Putamen (tissue), 1 donor: ENCODE results near the gene MAP3K20.

Experiments used
- DNase-seq: peaks from one replicate; pipeline ENCODE4 v3.0.0-alpha.2; 2016; ENCODE audit warnings: low spot score

MAP3K20 gene

DNA sequence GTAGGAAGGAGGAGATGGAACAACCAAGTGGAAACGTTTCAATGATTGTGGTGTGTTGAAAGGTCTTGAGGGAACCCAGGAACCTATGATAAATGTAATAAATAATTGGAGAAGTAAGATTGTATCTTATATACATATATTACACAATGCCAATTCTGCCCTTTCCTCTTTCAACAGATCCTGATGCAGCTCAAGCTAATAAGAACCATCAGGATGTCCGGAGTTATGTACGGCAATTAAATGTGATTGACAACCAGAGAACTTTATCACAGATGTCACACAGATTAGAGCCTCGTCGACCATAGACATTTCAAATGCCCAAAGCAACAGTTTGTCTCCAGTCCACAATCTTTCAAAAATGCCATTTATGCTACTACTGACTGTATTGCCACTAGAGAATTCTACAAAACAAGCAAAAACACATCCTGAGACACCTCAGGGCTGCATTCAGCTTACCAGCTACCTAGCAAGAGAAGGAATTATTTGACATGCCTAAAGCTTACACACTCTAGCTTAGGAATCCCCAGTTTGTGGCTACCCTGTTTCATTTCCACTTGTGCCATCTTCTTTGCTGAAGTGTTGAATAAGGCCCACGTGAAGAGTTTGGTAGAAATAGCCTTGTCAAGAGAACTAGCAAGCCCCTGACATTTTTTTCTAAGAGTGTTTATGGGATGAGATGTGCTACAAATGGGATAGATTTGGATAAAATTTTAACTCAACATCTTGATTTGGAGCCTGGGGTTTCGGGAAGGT, 24.0 kb upstream of the MAP3K20 start:
- DNase-seq: no peak

DNA sequence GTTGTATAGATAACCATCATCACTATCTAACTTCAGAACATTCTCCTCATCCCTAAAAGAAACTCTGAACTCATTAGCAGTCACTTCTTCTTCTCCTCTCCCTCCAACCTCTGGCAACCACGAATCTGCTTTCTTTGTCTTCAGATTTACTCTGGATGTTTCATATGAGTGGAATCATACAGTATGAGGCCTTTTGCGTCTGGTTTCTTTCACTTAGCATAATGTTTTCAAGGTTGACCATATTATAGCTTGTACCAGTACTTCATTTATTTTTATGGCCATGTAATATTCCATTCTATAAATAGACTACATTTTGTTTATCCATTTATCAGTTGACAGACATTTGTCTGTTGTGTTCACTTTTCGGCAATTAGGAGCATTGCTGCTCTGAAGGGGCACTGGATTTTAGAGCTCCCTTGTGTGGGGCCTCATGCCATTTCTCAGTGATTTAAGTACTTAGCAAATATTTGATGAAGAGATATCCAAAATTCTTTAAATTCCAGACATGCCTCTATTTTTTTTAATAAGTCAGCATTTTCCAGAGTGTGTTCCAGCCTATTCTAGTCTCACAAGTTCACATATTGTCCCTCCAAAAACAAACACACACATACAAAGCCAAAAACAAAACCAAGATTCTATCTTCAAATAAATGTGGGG, 22.5 kb upstream of the MAP3K20 start:
- no peak for DNase-seq

DNA sequence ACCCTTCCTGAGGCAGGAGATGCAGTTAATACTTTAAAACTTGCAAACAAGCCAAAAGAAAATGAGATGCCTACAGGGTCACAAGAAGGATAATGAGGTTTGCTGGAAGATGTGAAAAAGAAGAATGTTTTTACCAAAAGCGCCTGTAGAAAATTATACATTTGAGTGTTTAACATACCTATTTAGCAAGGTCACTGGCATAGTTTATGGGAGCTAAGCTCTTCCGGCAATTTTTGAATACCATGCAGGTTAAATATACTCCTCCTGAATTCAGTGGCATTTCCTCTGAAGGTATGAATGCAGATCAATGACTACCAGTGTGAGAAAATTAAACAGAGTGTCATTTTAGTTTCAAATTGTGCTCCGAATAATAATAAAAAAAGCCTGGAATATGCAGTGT, 21.2 kb upstream of the MAP3K20 start:
- no peak for DNase-seq

GRCh38 chr2:173056705-173057364, 18.8 kb upstream of the MAP3K20 start:
- no peak for DNase-seq

DNA sequence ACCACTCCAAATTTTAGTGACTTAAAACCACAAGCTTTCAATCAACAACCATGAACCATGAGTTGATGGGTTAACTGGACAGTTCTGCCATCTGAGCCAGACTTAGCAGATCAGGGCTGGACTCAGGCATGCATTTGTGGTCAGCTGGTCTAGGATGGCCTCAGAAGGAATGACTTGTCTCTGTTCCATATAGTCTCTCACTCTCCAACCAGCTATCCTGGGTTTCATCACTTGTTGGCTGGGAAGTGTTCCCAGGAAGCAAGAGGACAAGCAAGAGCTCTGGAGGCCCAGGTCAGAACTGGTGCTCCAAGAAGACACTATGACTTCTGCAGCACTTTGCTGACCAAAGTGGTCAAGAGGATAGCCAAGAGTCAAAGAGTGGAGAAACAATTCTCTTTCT, 17.5 kb upstream of the MAP3K20 start:
- DNase-seq: no peak

- no peak for DNase-seq
Observed at GRCh38 chr2:173058673-173059072, 17.0 kb upstream of the MAP3K20 start.

DNA sequence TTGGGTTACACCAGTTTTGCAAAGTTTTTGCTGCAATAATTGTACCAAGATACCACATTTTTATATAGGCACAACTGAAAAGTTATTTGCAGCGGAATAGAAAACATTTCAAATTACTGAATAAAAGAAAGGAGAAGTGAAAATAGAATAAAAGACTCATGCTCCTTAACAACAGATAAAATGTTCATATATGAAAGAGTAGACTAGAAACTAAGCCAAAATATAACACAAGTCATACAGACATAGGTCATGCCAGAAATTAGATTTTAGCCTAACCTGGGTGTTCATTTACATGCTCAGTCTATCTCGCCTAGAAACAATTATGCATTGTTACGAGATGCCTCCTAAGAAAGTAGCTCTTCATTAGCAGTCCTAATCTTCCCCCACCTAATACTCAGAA, 16.4 kb upstream of the MAP3K20 start:
- DNase-seq: no peak

DNA sequence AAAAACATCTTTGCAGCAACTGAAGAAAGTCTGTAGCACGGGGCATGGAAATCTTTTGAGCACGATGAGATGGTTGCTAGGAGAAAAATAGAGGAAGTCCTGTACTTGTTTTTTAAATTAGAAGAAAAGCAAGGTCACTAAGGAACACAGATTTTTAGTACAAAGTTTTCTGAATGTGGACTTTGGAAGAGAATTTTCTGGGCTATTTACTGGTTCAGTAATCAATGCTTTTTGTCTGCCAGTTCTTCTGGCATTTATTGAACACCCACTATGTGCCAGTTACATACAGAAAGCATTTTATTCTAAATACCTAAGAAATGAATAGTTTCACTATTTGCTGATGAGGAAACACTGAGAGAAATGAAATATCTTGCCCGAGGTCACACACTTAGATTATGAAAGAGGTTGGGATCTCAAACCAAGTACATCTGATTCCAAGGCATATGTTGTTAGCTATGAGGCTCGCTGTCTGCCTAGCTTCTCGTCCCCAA, 15.6 kb upstream of the MAP3K20 start:
- no peak for DNase-seq

GRCh38 chr2:173062801-173063200, 12.8 kb upstream of the MAP3K20 start:
- no peak for DNase-seq

DNA sequence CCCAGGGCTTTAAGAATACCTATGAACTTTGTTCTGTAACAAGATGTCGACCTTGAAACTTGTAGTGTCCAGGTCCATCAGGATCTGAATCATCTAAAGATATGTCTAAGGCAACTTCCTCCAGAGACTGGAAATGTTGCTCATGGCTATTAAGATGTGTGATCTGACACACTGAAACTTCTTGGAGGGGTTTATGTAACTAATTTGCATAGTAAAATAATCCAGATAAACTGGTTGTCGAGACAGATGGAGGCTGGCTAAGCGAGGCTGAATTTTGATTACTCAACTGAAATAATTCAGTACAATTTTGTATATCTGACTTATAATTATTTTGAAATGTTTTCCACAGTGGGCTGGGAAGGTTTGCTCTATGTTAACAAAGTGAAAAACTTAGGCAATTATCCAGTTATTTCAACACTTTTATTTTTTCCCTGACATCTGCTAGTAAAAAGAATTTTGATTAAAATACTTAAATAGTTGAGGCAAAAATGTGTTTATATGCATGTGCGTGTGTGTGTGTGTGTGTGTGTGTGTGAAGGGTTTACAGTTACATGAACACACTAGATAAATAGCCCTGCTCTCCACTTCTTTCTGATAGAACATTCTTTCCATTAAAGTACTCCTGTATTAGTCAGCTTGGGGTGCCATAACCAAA, 11.4 kb upstream of the MAP3K20 start:
- no peak for DNase-seq

- DNase-seq: no peak
Observed at GRCh38 chr2:173066887-173067676, 8.6 kb upstream of the MAP3K20 start.

DNA sequence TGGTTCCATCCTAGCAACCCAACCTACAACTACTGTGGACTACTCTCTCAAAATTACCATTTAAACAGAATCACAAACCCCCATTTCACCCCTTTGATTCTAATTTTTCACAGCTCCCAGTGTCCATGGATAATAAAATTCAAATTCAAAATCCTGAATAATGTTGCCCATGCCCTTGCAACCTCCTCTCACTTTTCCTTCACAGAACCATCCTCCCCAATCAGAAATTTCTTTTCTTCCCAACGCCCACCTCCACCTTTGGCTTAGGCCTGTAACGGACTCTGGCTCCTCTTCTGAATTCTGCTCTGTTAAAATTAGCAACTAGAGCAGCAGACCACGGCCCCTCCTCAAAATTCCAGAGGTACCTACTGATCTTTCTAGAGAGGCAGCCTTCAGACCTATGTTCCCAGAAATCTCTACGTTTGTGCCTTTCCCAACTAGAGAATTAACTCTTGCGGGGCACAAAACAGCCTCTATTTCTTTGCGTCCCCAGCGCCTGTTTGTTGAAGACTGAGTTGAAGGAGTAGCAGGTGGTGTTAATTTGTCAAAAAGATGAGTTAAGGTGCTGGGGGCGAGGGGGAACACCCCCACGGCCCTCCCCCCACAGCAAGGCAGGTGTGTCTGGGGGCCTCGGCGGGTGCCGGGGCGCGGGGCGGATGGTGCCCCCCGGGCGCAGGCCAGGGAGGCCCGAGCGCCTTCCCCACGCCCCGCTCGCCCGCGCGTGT, 428 bp upstream of the MAP3K20 start:
- no peak for DNase-seq

DNA sequence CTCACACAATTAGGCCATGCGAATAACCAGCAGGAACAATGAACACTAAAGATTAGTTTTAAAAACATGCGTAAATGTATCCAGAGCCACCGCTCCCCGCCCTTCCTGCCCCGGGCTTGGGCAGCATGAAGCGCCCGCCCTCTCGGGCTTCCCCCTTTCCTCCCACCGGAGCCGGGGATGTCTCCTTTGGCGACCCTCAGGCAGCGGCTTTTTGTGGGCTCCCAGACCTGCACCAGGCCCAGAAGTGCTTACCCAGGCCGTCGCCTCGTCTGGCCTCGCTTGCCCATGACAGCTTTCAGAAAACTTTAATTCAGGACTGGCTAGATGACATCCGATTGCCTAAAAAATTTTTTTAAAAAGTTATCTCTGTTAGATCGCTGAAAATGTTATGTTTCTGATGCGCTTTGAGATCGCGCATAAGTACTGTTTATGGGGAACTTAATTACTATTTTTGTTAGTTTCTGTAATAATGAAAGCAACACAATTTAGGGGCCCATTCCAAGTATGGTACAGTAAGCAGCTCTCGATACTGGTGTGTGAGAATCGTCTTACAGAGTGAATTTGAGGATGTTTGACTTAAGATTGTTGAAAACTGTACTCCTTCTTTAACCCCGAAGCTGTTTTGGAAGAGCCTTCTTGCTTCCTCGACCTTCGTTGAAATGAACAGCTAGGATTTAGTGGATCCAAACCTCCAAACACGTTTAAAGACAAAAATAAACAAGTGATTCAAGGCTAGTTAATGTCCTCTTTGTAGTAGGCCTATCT, 1.1 kb downstream of the MAP3K20 start:
- DNase-seq: no peak

GRCh38 chr2:173077506-173078177, 2.0 kb downstream of the MAP3K20 start:
- DNase-seq: no peak

GRCh38 chr2:173079141-173079540, 3.5 kb downstream of the MAP3K20 start:
- no peak for DNase-seq

- no peak for DNase-seq
Observed at GRCh38 chr2:173079973-173080860, 4.6 kb downstream of the MAP3K20 start.

GRCh38 chr2:173086518-173087213, 11.0 kb downstream of the MAP3K20 start:
- no peak for DNase-seq

GRCh38 chr2:173087214-173087581, 11.6 kb downstream of the MAP3K20 start:
- no peak for DNase-seq
